ENCODE data around the gene DUSP15.
"Not testable (repeated sequence)": the region's sequence is repeated elsewhere in the genome, so short reads cannot be mapped to it uniquely, and the experiment has no call there.

DUSP15 gene

DNA sequence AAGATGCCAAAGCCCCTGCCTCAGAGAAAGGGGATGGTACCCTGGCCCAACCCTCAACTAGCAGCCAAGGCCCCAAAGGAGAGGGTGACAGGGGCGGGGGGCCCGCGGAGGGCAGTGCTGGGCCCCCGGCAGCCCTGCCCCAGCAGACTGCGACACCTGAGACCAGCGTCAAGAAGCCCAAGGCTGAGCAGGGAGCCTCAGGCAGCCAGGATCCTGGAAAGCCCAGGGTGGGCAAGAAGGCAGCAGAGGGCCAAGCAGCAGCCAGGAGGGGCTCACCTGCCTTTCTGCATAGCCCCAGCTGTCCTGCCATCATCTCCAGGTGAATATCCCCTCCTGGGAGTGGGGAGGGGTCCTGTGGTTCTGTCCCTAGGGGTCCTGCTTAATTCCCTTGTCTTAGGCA, 50.1 kb downstream of the DUSP15 start:
- no peak for DNase-seq

DNA sequence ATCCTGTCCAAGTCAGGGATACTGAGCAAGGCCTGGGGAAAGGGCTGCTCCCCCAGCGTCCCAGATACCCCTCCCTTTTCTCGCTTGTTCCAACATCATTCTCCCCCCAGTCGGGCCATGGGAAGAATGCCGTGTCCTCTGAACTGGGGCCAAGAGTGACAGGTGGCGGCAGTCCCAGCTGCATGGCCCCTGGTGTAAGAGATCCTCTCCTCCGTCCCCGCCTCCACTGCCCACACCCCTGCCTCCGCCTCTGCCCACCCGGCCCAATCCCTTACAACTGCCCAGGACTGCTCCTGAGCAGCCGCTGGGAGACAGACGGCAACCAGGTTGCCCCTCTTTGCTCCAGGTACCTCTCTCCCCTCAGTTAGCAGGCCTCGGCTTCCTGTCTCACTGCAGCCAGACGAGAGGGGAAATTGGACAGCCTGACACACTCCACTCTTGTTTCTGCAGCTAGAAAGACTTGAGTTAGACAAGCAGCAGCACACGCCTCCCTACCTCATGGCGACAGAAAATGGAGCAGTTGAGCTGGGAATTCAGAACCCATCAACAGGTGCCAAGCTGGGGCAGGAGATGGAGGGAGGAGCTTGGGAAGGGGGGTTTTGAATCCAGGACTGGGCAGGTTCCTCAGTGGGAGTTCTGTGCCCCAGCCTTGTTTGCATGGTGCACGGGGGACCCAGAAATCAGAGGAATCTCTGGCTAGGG, 51.1 kb downstream of the DUSP15 start, which contains the start of gene MYLK2:
Gene MYLK2, plus strand, starts transcription at position 274 of the 702 bp plus-strand sequence. Its CDS starts 225 bp downstream, at position 499.
- no peak for DNase-seq

DNA sequence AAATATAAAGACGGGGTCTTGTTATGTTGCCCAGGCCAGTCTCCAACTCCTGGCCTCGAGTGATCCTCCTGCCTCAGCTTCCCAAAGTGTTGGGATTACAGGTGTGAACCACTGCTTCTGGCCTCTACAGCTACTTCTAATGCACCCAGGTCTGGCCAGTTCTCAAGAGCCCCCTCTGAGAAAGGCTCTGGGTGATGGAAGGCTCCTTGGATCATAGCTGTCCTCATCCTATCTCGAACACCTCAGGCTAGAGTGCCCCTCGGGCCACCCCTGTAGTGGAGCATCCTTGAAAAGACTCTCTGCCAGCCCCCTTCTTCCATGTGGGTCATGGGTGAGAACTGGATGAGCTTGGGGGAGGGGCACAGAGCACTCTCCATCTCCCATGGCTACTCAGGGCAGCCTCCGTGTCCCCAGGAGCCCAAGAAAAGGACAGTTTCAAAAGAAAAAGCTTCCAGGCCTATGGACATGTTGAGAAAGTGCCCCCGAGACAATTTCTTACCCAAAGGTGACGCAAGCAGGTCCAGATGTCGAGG, 51.9 kb downstream of the DUSP15 start:
- DNase-seq: no peak

DNA sequence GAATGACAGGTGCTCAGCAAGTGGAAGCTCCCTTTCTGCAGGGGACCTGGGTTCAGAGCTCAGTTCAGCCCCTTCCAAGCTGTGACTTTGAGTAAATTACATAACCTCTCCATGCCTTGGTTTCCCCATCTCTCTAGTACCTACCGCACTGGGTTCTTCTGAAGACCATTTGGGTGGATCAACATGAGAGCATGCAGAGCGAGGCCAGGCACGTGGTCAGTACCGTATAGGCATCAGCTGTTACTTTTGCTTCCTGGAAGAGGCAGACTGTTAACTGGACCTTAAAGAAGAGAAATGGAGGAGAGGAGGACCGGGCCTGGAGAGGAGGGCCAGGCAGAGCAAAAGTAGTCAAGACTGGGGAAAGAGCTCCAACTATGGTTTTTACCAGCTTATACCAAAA, 52.9 kb downstream of the DUSP15 start:
- no peak for DNase-seq

DNA sequence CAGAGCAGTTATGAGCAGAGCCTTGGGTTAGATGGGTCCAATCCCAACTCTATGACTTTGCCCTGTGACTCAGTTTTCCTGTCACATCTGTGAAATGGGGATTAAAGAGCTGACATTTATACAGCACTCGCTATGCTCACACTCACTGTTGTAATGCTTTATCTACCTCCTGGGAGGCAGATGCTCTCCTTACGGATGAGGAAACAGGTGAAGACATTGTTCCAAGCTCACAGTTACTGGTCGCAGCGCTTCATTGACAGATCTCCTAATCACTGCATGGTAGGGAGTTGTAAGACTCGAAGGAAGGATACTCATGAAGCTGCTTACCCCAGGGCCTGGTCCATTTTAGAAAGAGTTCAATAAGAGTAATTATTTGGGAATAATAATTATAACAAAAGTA, 54.1 kb downstream of the DUSP15 start:
- no peak for DNase-seq

GRCh38 chr20:31815408-31816188, 54.7 kb downstream of the DUSP15 start:
- no peak for DNase-seq

DNA sequence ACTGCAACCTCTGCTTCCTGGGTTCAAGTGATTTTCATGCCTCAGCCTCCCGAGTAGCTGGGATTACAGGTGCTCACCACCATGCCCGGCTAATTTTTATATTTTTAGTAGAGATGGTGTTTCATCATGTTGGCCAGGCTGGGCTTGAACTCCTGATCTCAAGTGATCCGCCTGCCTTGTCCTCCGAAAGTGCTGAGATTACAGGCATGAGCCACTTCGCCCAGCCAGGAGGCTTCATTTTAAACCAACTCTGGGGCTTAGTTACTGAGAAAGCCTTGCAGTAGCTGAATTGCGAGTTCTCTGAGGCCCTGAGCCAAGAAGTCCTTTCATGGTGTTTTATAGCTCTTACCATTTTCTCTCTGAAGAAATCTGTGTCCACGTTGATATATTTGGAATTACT, 56.2 kb downstream of the DUSP15 start:
- DNase-seq: not testable (repeated sequence)

- DNase-seq: no peak
Observed at GRCh38 chr20:31813611-31814010, 56.7 kb downstream of the DUSP15 start.

DNA sequence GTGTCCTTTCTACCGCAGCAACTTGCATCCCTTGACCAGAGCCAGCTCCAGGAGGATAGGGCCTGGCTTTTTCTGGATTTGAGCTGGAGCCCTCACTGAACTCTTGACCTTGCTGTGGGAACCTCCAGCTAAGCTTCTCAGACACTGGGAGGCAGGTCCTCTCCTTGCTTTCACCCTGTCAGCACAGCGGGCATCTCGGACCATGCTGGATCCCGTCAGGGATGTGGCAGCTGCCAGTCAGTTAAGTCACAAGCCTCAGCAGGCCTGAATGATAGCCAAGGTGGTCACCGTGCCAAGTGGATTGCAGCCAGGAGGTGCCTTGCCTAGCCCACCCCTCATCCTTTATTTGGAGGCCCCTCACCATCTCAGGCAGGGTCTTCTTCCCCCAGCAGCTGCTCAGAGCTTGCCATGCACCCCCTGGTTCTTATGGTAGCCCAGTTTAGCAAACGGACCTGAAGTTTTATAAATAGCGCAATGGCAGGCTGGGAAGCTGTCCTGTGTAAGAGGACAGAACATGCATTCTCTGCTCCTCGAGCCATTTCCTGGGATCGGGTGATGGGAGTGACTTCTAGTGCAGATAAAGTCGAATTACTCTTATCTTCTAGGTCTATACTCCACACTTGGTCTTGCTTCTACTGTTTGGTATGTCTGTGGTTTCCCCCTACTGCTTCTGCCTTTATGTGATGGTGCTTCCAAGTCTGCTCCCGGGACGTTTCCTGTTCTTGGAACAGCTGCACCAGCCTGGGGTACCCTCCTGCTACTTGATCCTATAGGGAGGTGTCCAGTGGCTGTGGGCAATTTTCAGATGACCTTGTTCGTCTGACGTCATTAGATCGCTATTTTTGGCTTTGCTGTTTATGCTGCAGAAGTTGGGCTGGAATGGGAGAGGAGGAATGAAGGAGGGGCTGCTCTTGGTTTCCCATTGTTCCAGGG, 58.3 kb downstream of the DUSP15 start:
- DNase-seq: peak; percentile 89

DNA sequence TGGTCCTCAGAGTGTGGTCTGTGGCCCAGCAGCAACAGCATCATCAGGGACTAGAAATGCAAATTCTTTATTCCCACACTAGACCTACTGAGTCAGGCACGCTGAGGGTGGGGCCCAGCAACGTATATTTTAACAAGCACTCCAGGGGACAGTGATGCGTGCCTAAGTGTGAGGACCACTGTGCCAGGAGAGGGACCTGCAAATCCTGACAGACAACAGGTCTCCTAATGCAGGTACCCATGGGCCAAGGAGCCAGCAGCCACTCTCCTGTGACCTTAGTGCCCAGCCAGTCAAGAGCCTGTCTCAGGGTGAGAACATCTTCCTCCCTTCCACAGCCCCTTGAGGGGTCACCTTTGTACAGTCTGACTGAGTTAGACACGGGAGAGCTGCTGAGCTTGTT, 59.1 kb downstream of the DUSP15 start:
- peak; percentile 44 for DNase-seq
